Measurements from ENCODE around the gene CCDC92.
A peak's percentile ranks its signal among the peaks of the same experiment; 100 is the strongest.

The CCDC92 gene

GRCh38 chr12:123954647-123955350, 17.8 kb downstream of the CCDC92 start:
- no peak for DNase-seq (ENCODE audit: low read depth in 2 of 2)
- TF ChIP-seq, protein P1, sequence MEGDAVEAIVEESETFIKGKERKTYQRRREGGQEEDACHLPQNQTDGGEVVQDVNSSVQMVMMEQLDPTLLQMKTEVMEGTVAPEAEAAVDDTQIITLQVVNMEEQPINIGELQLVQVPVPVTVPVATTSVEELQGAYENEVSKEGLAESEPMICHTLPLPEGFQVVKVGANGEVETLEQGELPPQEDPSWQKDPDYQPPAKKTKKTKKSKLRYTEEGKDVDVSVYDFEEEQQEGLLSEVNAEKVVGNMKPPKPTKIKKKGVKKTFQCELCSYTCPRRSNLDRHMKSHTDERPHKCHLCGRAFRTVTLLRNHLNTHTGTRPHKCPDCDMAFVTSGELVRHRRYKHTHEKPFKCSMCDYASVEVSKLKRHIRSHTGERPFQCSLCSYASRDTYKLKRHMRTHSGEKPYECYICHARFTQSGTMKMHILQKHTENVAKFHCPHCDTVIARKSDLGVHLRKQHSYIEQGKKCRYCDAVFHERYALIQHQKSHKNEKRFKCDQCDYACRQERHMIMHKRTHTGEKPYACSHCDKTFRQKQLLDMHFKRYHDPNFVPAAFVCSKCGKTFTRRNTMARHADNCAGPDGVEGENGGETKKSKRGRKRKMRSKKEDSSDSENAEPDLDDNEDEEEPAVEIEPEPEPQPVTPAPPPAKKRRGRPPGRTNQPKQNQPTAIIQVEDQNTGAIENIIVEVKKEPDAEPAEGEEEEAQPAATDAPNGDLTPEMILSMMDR (IDR thresholded peaks at IDR 0.05; ENCODE audit: low read depth, low read length): no peak
- no peak overlapping the region for H3K4me3 ChIP-seq (replicated peaks in 1 of 2; ENCODE audit: low read depth in 2 of 2, low read length in 2 of 2)

DNA sequence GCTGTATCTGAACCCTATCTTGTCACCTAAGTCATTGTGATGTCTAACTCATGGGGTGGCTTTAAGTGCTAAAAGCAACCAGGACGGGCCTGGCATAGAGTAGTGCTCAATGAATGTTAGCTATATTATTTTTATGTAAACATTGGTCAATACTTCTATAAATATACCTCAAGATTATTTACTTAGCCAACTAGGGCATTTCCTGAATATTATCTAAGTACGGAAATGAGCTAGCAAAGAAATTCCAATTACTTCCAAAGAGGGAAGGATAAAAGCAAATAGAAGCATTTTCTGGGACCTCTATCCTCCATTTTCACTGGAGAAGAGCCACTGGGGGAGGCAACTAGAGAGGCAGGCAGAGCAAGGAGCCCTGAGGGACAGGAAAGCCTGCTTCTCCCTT, 20.6 kb downstream of the CCDC92 start:
- peak; percentile 16 to 42 for DNase-seq (ENCODE audit: low read depth in 2 of 2)
- no peak overlapping the region for H3K4me3 ChIP-seq (replicated peaks in 1 of 2; ENCODE audit: low read depth in 2 of 2, low read length in 2 of 2)
- TF ChIP-seq, protein P1 (IDR thresholded peaks at IDR 0.05; ENCODE audit: low read depth, low read length): no peak

- no peak overlapping the region for H3K4me3 ChIP-seq (replicated peaks in 1 of 2; ENCODE audit: low read depth in 2 of 2, low read length in 2 of 2)
- DNase-seq (ENCODE audit: low read depth in 2 of 2): no peak
- TF ChIP-seq, protein P1 (IDR thresholded peaks at IDR 0.05; ENCODE audit: low read depth, low read length): no peak
Measured at GRCh38 chr12:123951467-123951866, 21.2 kb downstream of the CCDC92 start.

DNA sequence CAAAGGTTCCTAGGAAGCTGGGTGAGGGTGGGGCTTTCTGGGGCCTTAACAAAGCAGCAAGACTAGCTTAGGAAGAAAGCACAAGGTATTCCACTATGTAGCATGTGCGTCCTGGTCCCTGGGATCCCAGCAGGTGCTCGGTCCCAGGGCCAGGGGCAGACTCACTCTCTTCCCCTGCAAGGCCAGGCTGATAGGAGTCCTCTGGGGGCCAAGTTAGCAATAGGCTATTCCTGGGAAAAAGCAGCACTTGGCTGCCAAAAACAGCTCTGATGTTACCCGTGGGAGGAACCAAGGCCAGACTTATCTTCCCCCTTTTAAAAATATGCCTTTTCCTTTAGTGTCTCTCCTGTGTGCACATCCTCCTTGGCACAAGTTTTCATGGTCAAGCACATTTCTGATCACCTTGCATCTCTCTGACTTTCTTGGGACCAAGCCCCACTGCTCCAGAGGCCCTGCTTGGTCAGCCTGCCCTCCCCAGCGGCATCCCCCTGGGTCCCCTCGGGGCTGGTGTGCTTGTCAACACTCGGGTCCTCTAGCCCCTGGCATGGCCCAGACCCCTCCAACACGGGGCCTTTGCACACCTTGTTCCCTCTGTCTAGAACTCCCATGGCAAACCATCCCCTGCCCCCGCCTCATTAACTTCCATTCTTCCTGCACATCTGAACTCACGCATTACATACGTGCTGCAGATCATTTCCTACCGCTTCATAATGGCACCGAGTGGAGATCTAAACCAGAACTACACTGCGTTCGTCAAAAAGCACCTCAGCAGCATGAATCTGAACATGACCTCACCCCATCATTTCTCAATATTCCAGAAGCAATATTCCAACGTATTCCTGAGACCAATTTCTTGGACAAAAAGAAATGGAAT, 21.9 kb downstream of the CCDC92 start:
- peak in 1 of 2 donors; percentile 23 for DNase-seq (ENCODE audit: low read depth in 2 of 2)
- TF ChIP-seq, protein P1 (IDR thresholded peaks at IDR 0.05; ENCODE audit: low read depth, low read length): no peak
- H3K4me3 ChIP-seq (replicated peaks in 1 of 2; ENCODE audit: low read depth in 2 of 2, low read length in 2 of 2): no peak overlapping the region

GRCh38 chr12:123949770-123950165, 22.9 kb downstream of the CCDC92 start:
- TF ChIP-seq, protein P1 (IDR thresholded peaks at IDR 0.05; ENCODE audit: low read depth, low read length): no peak
- DNase-seq (ENCODE audit: low read depth in 2 of 2): no peak
- H3K4me3 ChIP-seq (replicated peaks in 1 of 2; ENCODE audit: low read depth in 2 of 2, low read length in 2 of 2): no peak overlapping the region

GRCh38 chr12:123948796-123949769, 23.5 kb downstream of the CCDC92 start:
- no peak overlapping the region for H3K4me3 ChIP-seq (replicated peaks in 1 of 2; ENCODE audit: low read depth in 2 of 2, low read length in 2 of 2)
- DNase-seq (ENCODE audit: low read depth in 2 of 2): no peak
- TF ChIP-seq, protein P1 (IDR thresholded peaks at IDR 0.05; ENCODE audit: low read depth, low read length): no peak
